Muscle layer of colon (tissue), 2 donors: ENCODE data around the gene DAPK1.

Source experiments
- H3K27ac ChIP-seq: one replicate; pipeline ENCODE4 v1.7.0; 2013; ENCODE audit warnings: low read depth, mild to moderate bottlenecking, low read length, moderate library complexity
- H3K27me3 ChIP-seq, 2 donors: one replicate each; pipeline ENCODE4 v1.7.0; 2013; ENCODE audit warnings: low read length in 2 of 2, mild to moderate bottlenecking in 2 of 2; ENCODE audit not compliant: insufficient read depth in 2 of 2, control insufficient read depth in 1 of 2
- H3K36me3 ChIP-seq: one replicate; pipeline ENCODE4 v1.7.0; 2013; ENCODE audit warnings: mild to moderate bottlenecking, low read length; ENCODE audit not compliant: insufficient read depth
- H3K4me1 ChIP-seq: one replicate; pipeline ENCODE4 v1.7.0; 2013; ENCODE audit warnings: mild to moderate bottlenecking, low read length; ENCODE audit not compliant: insufficient read depth
- H3K4me3 ChIP-seq, 2 donors: one replicate each; pipeline ENCODE4 v1.7.0; 2013; ENCODE audit warnings: low read length in 2 of 2, low read depth in 1 of 2, mild to moderate bottlenecking in 1 of 2, moderate library complexity in 1 of 2
- H3K9ac ChIP-seq: one replicate; pipeline ENCODE4 v1.7.0; 2013; ENCODE audit warnings: low read length
- H3K9me3 ChIP-seq: one replicate; pipeline ENCODE4 v1.7.0; 2013; ENCODE audit warnings: mild to moderate bottlenecking, low read length
- donor health status: abdominal sarcoma.
- donor health status: Adenocarcinoma of cecum.

The DAPK1 gene

GRCh38 chr9:87478226-87478992, 19.3 kb upstream of the DAPK1 start:
- Histone ChIP-seq H3K9ac (no peak overlapping the region), H3K36me3 (no peaks in the 10 kb centered on the region), H3K27me3 (no peaks in the 10 kb centered on the region), H3K4me3 (no peak overlapping the region), H3K9me3 (no peaks in the 10 kb centered on the region), H3K4me1 (no peaks in the 10 kb centered on the region), H3K27ac (no peak overlapping the region)

GRCh38 chr9:87479801-87480201, 17.9 kb upstream of the DAPK1 start:
- Histone ChIP-seq H3K4me3 (no peak overlapping the region), H3K36me3 (no peaks in the 10 kb centered on the region), H3K9ac (no peak overlapping the region), H3K9me3 (no peaks in the 10 kb centered on the region), H3K27ac (no peak overlapping the region), H3K27me3 (no peaks in the 10 kb centered on the region), H3K4me1 (no peaks in the 10 kb centered on the region)

DNA sequence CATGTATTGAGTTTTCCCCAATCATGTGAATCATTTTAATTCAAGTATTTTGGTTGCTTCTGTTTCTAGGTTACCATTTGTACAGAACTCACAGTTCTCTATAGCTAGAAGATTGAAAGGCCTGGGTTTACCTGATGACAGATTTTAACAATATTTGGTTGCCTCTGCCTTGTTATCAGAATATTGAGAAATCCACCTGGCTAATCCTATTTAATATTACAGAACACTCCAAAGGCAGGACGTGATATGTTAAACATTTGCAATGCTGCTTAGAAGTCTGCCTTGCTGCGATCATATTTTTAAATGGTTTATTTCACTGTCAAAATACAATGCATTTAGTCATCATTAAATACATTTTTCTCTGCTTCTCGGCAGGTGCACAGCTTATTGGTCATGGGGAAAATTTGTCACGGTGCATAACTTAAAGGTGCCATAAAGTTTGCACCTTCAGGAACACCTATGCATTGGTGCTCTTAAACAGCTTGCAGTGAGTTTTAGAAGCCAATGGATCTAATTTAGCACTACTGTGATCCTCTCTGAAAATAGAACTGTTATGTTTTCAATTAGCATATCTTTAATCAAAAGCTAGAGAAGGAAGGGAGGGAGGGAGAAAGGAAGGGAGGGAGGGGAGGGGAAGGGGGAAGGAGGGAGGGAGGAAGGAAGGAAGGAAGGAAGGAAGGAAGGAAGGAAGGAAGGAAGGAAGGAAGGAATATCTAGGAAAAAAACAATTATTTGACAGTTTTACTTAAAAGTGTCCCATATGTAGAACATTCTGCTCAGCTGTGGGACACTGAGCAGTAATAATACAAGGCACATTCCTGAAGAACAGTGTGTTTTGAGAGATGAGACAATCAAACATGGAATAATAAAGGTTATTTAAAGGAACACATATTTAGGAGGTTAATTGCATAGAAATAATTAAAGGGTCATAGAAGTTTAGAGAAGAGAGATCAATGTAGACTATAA, 15.5 kb upstream of the DAPK1 start:
- H3K27ac ChIP-seq: no peak overlapping the region
- no peaks in the 10 kb centered on the region for H3K27me3 ChIP-seq
- no peak overlapping the region for H3K9ac ChIP-seq
- no peak overlapping the region for H3K4me3 ChIP-seq
- H3K9me3 ChIP-seq: no peaks in the 10 kb centered on the region
- no peaks in the 10 kb centered on the region for H3K4me1 ChIP-seq
- no peaks in the 10 kb centered on the region for H3K36me3 ChIP-seq

- H3K9me3 ChIP-seq: no peaks in the 10 kb centered on the region
- H3K27ac ChIP-seq: no peak overlapping the region
- no peaks in the 10 kb centered on the region for H3K36me3 ChIP-seq
- H3K27me3 ChIP-seq: no peaks in the 10 kb centered on the region
- H3K4me3 ChIP-seq: no peak overlapping the region
- no peaks in the 10 kb centered on the region for H3K4me1 ChIP-seq
- no peak overlapping the region for H3K9ac ChIP-seq
These were observed 7.4 kb upstream of the DAPK1 start for GRCh38 chr9:87490225-87490624.

DNA sequence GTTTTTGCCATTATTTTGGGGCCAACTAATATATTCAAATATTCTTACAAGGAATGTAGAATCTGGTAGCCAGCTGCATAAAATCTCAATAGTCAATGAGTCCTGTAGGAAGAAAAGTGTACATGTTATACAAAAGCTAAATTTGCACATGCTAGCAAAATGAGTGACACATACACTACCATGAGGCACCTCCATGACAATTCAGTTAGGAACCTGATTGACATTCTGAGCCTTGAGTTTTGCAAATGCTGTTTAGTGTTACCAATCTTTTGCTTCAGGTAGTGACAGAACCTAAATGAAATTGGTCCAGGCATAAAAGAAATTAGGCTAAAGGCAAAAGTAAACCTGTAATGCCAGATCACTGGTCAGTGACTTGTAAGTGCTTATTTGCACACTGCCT, 6.8 kb upstream of the DAPK1 start:
- Histone ChIP-seq H3K9me3 (no peaks in the 10 kb centered on the region), H3K9ac (no peak overlapping the region), H3K4me3 (no peak overlapping the region), H3K4me1 (no peaks in the 10 kb centered on the region), H3K36me3 (no peaks in the 10 kb centered on the region), H3K27ac (no peak overlapping the region), H3K27me3 (no peaks in the 10 kb centered on the region)

DNA sequence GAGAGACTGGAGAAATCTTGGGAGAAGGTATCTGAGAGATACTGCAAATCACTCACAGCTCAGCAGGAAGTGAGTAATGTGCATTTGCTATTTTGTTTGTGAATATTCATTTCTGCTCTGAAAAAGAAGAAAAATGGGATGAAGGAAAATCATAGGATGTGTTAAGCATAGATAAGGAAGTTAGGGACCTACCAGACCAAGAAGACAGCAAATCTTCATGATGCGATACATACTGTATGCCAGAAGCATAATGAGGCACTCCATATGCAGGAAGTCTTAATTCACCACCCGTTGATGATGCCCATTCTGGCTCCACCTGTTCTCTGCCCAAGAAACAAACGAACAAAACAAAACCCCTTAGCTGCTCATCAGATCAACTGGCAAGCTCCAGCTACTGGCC, 6.1 kb upstream of the DAPK1 start:
- no peak overlapping the region for H3K4me3 ChIP-seq
- no peaks in the 10 kb centered on the region for H3K9me3 ChIP-seq
- no peaks in the 10 kb centered on the region for H3K4me1 ChIP-seq
- H3K36me3 ChIP-seq: no peaks in the 10 kb centered on the region
- no peak overlapping the region for H3K27ac ChIP-seq
- H3K27me3 ChIP-seq: no peaks in the 10 kb centered on the region
- H3K9ac ChIP-seq: no peak overlapping the region

DNA sequence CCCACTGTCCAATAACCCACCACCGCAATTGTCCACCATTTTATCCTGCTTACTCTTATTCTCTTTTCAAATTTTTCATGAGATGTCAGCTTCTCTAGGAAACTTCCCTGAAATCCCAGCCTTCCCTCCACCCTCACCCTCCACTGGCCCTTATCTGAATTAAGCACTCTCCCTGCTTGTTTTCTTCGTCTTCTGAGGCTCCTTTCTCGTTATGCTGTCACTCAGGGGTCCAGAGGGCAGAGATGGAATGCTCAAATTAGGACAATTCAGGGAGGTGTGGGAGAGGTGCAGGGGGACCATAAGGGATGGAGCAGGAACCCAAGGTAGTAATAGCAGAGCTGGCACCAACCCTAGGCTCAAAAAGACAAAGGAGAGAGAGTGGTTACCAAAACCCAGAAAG, 5.0 kb upstream of the DAPK1 start:
- H3K9me3 ChIP-seq: no peaks in the 10 kb centered on the region
- H3K4me1 ChIP-seq: peaks cover 4% of the 10 kb centered on the region
- no peak overlapping the region for H3K9ac ChIP-seq
- H3K4me3 ChIP-seq: no peak overlapping the region
- no peaks in the 10 kb centered on the region for H3K27me3 ChIP-seq
- no peaks in the 10 kb centered on the region for H3K36me3 ChIP-seq
- H3K27ac ChIP-seq: no peak overlapping the region

DNA sequence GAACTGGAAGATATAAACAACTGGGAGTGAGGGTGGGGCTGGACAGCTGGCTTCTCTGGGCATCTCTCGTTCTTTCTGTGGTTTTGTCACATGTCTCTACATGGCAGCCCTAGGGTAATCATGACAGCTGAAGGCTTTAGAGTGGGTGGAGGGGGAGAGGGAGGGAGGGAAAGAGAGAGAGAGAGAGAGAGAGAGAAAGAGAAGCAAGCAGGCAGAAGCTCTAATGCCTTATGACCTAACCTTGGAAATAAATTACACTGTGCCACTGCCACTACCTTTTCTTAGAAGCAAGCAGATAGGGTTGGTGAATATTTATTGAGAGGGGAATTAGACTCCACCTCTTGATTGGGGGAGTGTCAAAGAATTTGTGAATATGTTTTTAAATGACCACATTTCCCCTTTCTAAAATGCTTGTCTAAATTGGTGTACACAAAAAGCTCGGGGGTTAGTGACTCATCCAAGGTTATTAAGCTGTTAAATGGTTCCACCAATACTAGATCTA, 2.6 kb upstream of the DAPK1 start:
- Histone ChIP-seq H3K9me3 (no peaks in the 10 kb centered on the region), H3K36me3 (no peaks in the 10 kb centered on the region), H3K4me1 (peaks cover 12% of the 10 kb centered on the region), H3K27me3 (no peaks in the 10 kb centered on the region), H3K9ac (no peak overlapping the region), H3K27ac (no peak overlapping the region), H3K4me3 (no peak overlapping the region)

- peaks cover 28% of the 10 kb centered on the region for H3K4me1 ChIP-seq
These were observed 525 bp upstream of the DAPK1 start for GRCh38 chr9:87497080-87497603.

DNA sequence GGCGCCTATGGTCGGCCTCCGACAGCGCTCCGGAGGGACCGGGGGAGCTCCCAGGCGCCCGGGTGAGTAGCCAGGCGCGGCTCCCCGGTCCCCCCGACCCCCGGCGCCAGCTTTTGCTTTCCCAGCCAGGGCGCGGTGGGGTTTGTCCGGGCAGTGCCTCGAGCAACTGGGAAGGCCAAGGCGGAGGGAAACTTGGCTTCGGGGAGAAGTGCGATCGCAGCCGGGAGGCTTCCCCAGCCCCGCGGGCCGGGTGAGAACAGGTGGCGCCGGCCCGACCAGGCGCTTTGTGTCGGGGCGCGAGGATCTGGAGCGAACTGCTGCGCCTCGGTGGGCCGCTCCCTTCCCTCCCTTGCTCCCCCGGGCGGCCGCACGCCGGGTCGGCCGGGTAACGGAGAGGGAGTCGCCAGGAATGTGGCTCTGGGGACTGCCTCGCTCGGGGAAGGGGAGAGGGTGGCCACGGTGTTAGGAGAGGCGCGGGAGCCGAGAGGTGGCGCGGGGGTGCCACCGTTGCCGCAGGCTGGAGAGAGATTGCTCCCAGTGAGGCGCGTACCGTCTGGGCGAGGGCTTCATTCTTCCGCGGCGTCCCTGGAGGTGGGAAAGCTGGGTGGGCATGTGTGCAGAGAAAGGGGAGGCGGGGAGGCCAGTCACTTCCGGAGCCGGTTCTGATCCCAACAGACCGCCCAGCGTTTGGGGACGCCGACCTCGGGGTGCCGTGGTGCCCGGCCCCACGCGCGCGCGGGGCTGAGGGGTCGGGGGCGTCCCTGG, 561 bp downstream of the DAPK1 start:
- Histone ChIP-seq H3K4me3 (peak overlapping the region; percentile 76 to 92), H3K36me3 (no peaks in the 10 kb centered on the region), H3K9ac (peak overlapping the region; percentile 67), H3K9me3 (no peaks in the 10 kb centered on the region), H3K4me1 (peaks cover 36% of the 10 kb centered on the region), H3K27ac (peak overlapping the region; percentile 93), H3K27me3 (no peaks in the 10 kb centered on the region)

More at GRCh38 chr9:87497080-87497603, 525 bp upstream of the DAPK1 start:
- no peaks in the 10 kb centered on the region for H3K9me3 ChIP-seq
- H3K27me3 ChIP-seq: no peaks in the 10 kb centered on the region
- peak overlapping the region; percentile 67 for H3K9ac ChIP-seq
- no peaks in the 10 kb centered on the region for H3K36me3 ChIP-seq
- peak overlapping the region; percentile 93 for H3K27ac ChIP-seq
- H3K4me3 ChIP-seq: peak overlapping the region; percentile 76 to 92
